NOMO-1 treated with dmso at 0.1 percent for 144 hours (cell line): Measurements from ENCODE around the gene R3HDM2.

ENCODE experiments used
- DNase-seq: peaks from one replicate; lab custom pipeline; 2025; ENCODE audit not compliant: unreplicated experiment; lab: John Stamatoyannopoulos, UW

R3HDM2 gene

GRCh38 chr12:57430931-57431566 lies at the start of gene R3HDM2:
Gene R3HDM2 (minus strand): TSS chr12:57431043. CDS start chr12:57310428, 120,615 bp downstream.
- peak; percentile 97 for DNase-seq

- no peak for DNase-seq
Measured at GRCh38 chr12:57479376-57480115, 48.7 kb upstream of the R3HDM2 start, which contains the start of gene ARHGAP9. Gene ARHGAP9 (minus strand): TSS chr12:57479866. CDS start chr12:57479406, 460 bp downstream.

- DNase-seq = no peak
Measured at GRCh38 chr12:57479043-57479375, 48.2 kb upstream of the R3HDM2 start.

- peak; percentile 57 for DNase-seq
Measured at GRCh38 chr12:57477710-57478681, 47.2 kb upstream of the R3HDM2 start.

- no peak for DNase-seq
Measured at GRCh38 chr12:57476993-57477709, 46.3 kb upstream of the R3HDM2 start.

GRCh38 chr12:57476162-57476992 lies 45.5 kb upstream of the R3HDM2 start:
- DNase-seq = no peak

- DNase-seq = no peak
Measured at GRCh38 chr12:57475271-57476161, 44.7 kb upstream of the R3HDM2 start.

GRCh38 chr12:57474862-57475261 lies 44.0 kb upstream of the R3HDM2 start:
- no peak for DNase-seq

GRCh38 chr12:57474430-57474829 lies 43.6 kb upstream of the R3HDM2 start:
- DNase-seq = no peak

GRCh38 chr12:57473886-57474285 lies 43.0 kb upstream of the R3HDM2 start:
- DNase-seq = no peak

GRCh38 chr12:57473392-57473791 lies 42.5 kb upstream of the R3HDM2 start:
- no peak for DNase-seq

GRCh38 chr12:57472391-57472790 lies 41.5 kb upstream of the R3HDM2 start:
- no peak for DNase-seq

- no peak for DNase-seq
Measured at GRCh38 chr12:57471661-57472060, 40.8 kb upstream of the R3HDM2 start.

GRCh38 chr12:57470970-57471656 lies 40.3 kb upstream of the R3HDM2 start:
- DNase-seq = no peak

GRCh38 chr12:57470286-57470969 lies 39.6 kb upstream of the R3HDM2 start:
- no peak for DNase-seq

- DNase-seq = no peak
Measured at GRCh38 chr12:57469296-57470164, 38.7 kb upstream of the R3HDM2 start.

- DNase-seq = no peak
Measured at GRCh38 chr12:57467915-57468314, 37.1 kb upstream of the R3HDM2 start.
